Endothelial cell (in vitro differentiated cells): ENCODE data around the gene EXOC6. TPM values are rescaled to one million over a fixed set of nuclear protein-coding genes. Genes with fewer than 3 reads are reported as not detected.

Source experiments
- DNase-seq: peaks from one replicate; pipeline ENCODE4 v3.0.0; 2021; ENCODE audit warnings: low spot score
- H3K27ac Mint-ChIP-seq: one replicate; pipeline ENCODE4 v1.8.0; 2021; ENCODE audit warnings: mixed read lengths, inconsistent platforms; ENCODE audit not compliant: unreplicated experiment
- H3K27me3 Mint-ChIP-seq: one replicate; pipeline ENCODE4 v1.8.0; 2021; ENCODE audit warnings: mild to moderate bottlenecking, moderate library complexity, mixed read lengths, inconsistent platforms; ENCODE audit not compliant: unreplicated experiment
- H3K36me3 Mint-ChIP-seq: one replicate; pipeline ENCODE4 v1.8.0; 2021; ENCODE audit warnings: mild to moderate bottlenecking, low read depth, mixed read lengths, inconsistent platforms; ENCODE audit not compliant: unreplicated experiment
- H3K4me1 Mint-ChIP-seq: one replicate; pipeline ENCODE4 v1.8.0; 2021; ENCODE audit warnings: mild to moderate bottlenecking, mixed read lengths, inconsistent platforms; ENCODE audit not compliant: unreplicated experiment
- H3K4me3 Mint-ChIP-seq: one replicate; pipeline ENCODE4 v1.8.0; 2021; ENCODE audit warnings: mild to moderate bottlenecking, mixed read lengths, inconsistent platforms; ENCODE audit not compliant: unreplicated experiment
- H3K9me3 Mint-ChIP-seq: one replicate; pipeline ENCODE4 v1.8.0; 2021; ENCODE audit warnings: mixed read lengths, inconsistent platforms; ENCODE audit not compliant: unreplicated experiment
- total RNA-seq: library from RNA; stranded (reverse); fragmentation: NEBNext Ultra II Directional; extraction: Animal tissue kit (Norgen Biotek cat#: 25700); gene quantifications from one replicate; pipeline ENCODE4 v1.2.1, GENCODE V29; 2021; ENCODE audit not compliant: unreplicated experiment
- TF ChIP-seq, protein P1 (sequence below): fragments of 200-600 bp; sonication (generic); IDR thresholded peaks from one replicate; pipeline ENCODE4 v1.5.0; 2021; ENCODE audit warnings: antibody characterized with exemption; ENCODE audit not compliant: unreplicated experiment

The EXOC6 gene
- total RNA-seq, 1 donor from 2014 or later: 28.5 TPM

DNA sequence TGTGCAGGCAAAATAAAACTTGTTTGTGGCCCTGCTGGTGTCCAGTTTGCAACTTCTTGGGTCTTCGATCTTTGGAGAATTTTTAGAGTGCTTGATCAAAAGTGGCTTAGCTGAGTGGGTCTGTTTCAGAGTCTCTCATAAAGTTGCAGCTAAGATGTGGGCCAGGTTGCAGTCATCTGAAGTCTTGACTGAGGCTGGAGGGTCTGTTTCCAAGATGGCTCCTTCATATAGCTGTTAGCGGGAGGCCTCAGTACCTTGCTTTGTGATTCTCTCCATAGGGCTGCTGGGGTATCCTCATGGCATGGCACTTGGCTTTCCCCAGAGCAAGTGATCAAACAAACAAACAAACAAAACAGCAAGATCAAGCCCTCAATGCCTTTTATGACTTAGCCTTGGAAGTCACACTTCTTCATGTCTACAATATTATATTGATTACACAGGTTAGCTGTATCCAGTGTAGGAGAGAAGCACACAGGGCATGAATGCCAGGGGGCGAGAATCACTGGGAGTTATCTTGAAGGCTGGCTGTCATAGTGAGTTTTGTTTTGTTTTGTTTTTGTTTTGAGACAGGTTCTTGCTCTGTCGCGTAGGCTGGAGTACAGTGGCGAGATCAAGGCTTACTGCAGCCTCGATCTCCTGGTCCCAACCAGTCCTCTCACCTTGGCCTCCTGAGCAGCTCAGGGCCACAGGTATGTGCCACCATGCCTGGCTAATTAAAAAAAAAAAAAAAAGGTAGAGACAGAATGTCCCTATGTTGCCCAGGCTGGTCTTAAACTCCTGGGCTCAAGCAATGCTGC lies 235.6 kb downstream of the EXOC6 start:
- TF ChIP-seq, protein P1, sequence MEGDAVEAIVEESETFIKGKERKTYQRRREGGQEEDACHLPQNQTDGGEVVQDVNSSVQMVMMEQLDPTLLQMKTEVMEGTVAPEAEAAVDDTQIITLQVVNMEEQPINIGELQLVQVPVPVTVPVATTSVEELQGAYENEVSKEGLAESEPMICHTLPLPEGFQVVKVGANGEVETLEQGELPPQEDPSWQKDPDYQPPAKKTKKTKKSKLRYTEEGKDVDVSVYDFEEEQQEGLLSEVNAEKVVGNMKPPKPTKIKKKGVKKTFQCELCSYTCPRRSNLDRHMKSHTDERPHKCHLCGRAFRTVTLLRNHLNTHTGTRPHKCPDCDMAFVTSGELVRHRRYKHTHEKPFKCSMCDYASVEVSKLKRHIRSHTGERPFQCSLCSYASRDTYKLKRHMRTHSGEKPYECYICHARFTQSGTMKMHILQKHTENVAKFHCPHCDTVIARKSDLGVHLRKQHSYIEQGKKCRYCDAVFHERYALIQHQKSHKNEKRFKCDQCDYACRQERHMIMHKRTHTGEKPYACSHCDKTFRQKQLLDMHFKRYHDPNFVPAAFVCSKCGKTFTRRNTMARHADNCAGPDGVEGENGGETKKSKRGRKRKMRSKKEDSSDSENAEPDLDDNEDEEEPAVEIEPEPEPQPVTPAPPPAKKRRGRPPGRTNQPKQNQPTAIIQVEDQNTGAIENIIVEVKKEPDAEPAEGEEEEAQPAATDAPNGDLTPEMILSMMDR: no peak
- H3K27ac Mint-ChIP-seq: no peak overlapping the region
- H3K4me1 Mint-ChIP-seq: peaks cover 28% of the 10 kb centered on the region
- no peak for DNase-seq
- H3K36me3 Mint-ChIP-seq: no peaks in the 10 kb centered on the region
- H3K4me3 Mint-ChIP-seq: no peak overlapping the region
- peaks cover 6% of the 10 kb centered on the region for H3K27me3 Mint-ChIP-seq
- no peaks in the 10 kb centered on the region for H3K9me3 Mint-ChIP-seq

DNA sequence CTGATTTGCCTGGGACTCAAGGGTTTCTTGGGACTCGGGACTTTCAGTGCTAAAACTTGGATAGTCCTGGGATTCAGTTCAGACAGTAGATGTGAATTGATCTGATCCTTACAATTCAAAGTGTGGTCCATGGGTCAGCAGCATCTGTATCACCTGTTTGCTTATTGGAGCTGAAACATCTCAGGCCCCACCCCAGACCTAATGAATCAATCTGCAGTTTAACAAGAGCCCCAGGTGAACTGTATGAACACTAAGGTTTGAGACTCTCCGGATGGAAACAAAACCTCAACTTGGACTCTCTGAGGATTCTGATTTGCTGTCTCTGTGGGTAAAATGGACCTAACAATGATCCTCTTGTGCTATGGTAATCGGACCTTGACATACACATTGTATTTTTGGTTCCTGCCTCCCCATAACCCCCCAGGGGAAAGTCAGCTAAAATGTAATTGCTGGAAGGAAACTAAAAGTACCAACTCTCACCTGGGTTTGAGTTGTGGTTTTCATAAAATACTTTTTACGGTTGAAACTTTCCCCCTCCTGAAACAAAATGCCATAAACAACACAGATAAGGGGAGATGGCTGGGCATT lies 237.0 kb downstream of the EXOC6 start:
- Mint-ChIP-seq H3K27ac (no peak overlapping the region), H3K9me3 (no peaks in the 10 kb centered on the region), H3K4me1 (peaks cover 25% of the 10 kb centered on the region), H3K27me3 (peaks cover 6% of the 10 kb centered on the region), H3K4me3 (no peak overlapping the region), H3K36me3 (peaks cover 4% of the 10 kb centered on the region)
- DNase-seq: no peak
- TF ChIP-seq, protein P1: no peak

DNA sequence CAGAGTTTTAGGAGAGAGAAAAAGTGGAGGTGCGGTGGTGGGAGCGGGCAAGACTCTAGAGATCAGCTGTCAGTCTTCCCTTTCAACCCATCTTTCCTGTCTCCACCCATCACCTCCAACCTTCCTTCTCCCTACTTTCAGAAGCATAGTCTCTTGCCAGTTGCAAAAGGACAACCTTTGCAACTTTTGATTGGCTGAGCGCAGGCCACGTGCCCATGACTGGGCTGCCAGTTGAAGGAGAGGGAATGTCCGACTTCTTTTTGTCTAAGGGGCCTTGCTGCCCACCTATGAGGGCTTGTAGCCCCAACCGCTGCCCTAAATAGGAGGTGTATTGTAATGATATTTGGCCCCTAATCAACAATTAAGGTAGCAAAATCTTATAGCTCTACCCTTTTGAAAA lies 238.0 kb downstream of the EXOC6 start:
- no peak for DNase-seq
- Mint-ChIP-seq H3K36me3 (peaks cover 4% of the 10 kb centered on the region), H3K27ac (no peak overlapping the region), H3K27me3 (peaks cover 6% of the 10 kb centered on the region), H3K4me1 (peaks cover 15% of the 10 kb centered on the region), H3K9me3 (no peaks in the 10 kb centered on the region), H3K4me3 (no peak overlapping the region)
- TF ChIP-seq, protein P1: no peak

DNA sequence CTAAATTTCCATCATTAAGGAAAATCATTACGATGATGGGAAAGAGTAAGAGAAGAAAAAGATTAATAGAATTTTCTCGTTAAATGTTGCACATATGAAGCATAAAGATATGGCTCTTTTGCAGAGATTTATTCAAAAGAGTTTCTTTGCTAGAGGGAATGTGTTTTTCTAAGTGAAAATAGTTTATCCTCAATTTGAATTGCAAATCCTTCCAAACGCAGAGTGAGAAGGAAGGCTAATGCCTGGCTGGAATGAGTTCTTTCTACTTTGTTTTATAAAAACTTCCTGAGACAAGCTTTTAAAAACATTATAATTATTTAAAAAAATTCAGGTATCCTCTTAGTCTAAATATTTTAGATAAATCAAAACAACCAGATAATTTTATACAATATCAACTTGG lies 239.5 kb downstream of the EXOC6 start:
- H3K4me3 Mint-ChIP-seq: no peak overlapping the region
- H3K27me3 Mint-ChIP-seq: peaks cover 3% of the 10 kb centered on the region
- TF ChIP-seq, protein P1: no peak
- H3K4me1 Mint-ChIP-seq: peaks cover 9% of the 10 kb centered on the region
- DNase-seq: no peak
- H3K9me3 Mint-ChIP-seq: no peaks in the 10 kb centered on the region
- peaks cover 4% of the 10 kb centered on the region for H3K36me3 Mint-ChIP-seq
- H3K27ac Mint-ChIP-seq: no peak overlapping the region

DNA sequence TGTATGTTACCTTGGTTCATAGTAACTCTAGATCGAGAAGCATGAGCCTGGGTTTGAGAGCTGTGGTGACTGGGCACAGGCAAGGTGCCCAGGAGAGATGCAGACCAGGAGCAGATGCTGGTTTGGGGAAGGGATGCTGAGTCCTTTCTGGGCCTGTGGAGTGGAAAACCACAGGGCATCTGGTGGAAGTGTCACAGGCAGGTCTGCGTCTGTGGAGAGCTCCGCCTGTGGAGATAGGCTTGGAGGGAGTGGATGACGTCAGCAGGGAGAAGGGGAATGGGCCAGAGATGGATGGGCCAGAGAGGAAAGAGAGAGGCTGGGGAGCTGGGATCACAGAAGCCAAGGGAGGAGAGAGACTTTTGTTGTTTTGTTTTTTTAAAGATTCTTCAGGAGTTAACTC lies 240.1 kb downstream of the EXOC6 start:
- H3K4me1 Mint-ChIP-seq: peaks cover 3% of the 10 kb centered on the region
- H3K36me3 Mint-ChIP-seq: peaks cover 4% of the 10 kb centered on the region

More for the DNA sequence above, 240.1 kb downstream of the EXOC6 start:
- Mint-ChIP-seq H3K9me3 (no peaks in the 10 kb centered on the region), H3K27me3 (peaks cover 3% of the 10 kb centered on the region), H3K27ac (no peak overlapping the region), H3K4me3 (no peak overlapping the region)
- DNase-seq: no peak
- TF ChIP-seq, protein P1: no peak
